ENCODE results near the gene LCN15. TPM values are rescaled to one million over a fixed set of nuclear protein-coding genes. Genes with fewer than 3 reads are reported as not detected.
"Not testable (repeated sequence)": the region's sequence is repeated elsewhere in the genome, so short reads cannot be mapped to it uniquely, and the experiment has no call there.

The LCN15 gene
- total RNA-seq, 1 donor from 2014 or later: 0.49 TPM

DNA sequence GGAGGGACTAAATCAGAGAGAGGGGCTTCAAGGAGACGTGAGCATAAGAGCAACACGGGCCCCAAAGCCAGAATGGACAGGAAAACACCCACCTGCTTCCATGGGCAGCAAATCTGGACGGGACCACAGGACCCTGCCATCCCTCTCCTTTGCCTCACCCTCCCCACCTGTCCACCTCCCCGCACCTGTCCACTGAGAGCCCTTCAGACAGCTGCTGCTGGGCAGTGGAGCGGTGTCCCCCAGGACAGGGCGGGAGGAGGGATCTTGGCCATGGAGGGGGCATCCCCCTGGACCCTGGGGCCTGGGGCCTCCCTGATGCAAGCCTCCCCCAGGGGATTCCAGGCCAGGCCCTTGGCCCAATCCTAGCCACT is 34.4 kb upstream of the LCN15 start:
- no peak overlapping the region for H3K4me3 Mint-ChIP-seq (ENCODE audit: unreplicated experiment)
- DNase-seq (ENCODE audit: low spot score): no peak
- peaks cover 9% of the 10 kb centered on the region for H3K27me3 Mint-ChIP-seq (ENCODE audit: unreplicated experiment)
- H3K27ac Mint-ChIP-seq (ENCODE audit: unreplicated experiment): no peak overlapping the region
- peaks cover 16% of the 10 kb centered on the region for H3K4me1 Mint-ChIP-seq (ENCODE audit: unreplicated experiment)
- TF ChIP-seq, protein P1, sequence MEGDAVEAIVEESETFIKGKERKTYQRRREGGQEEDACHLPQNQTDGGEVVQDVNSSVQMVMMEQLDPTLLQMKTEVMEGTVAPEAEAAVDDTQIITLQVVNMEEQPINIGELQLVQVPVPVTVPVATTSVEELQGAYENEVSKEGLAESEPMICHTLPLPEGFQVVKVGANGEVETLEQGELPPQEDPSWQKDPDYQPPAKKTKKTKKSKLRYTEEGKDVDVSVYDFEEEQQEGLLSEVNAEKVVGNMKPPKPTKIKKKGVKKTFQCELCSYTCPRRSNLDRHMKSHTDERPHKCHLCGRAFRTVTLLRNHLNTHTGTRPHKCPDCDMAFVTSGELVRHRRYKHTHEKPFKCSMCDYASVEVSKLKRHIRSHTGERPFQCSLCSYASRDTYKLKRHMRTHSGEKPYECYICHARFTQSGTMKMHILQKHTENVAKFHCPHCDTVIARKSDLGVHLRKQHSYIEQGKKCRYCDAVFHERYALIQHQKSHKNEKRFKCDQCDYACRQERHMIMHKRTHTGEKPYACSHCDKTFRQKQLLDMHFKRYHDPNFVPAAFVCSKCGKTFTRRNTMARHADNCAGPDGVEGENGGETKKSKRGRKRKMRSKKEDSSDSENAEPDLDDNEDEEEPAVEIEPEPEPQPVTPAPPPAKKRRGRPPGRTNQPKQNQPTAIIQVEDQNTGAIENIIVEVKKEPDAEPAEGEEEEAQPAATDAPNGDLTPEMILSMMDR (IDR thresholded peaks at IDR 0.05; ENCODE audit: unreplicated experiment): no peak
- H3K9me3 Mint-ChIP-seq (ENCODE audit: unreplicated experiment): no peaks in the 10 kb centered on the region
- H3K36me3 Mint-ChIP-seq (ENCODE audit: low read depth, unreplicated experiment): no peaks in the 10 kb centered on the region

GRCh38 chr9:136796775-136797347 is 32.5 kb upstream of the LCN15 start:
- H3K9me3 Mint-ChIP-seq (ENCODE audit: unreplicated experiment); DNase-seq (ENCODE audit: low spot score); H3K36me3 Mint-ChIP-seq (ENCODE audit: low read depth, unreplicated experiment); H3K4me3 Mint-ChIP-seq (ENCODE audit: unreplicated experiment); H3K27me3 Mint-ChIP-seq (ENCODE audit: unreplicated experiment): not testable (repeated sequence)
- Mint-ChIP-seq H3K27ac (ENCODE audit: unreplicated experiment) (peak overlapping the region; percentile 49), H3K4me1 (ENCODE audit: unreplicated experiment) (peaks cover 24% of the 10 kb centered on the region)

DNA sequence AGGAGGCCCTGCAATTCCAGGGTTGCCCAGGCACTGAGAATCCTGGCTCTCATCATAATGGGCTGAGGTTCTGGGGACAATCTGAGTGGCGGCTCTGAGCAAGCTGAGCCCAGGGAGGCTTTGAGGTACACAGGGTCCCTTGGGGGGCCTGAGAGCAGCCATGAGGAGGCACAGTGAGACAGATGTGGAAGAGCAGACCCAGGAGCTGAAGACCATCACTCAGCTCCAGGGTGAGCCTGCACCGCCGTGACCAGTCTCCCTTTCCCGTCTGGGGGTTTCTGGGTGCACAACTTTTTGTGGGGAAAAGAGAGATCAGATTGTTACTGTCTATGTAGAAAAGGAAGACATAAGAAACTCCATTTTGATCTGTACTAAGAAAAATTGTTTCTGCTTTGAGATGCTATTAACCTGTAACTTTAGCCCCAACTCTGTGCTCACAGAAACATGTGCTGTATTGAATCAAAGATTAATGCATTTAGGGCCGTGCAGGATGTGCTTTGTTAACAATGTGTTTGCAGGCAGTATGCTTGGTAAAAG is 32.0 kb upstream of the LCN15 start, which contains the start of gene CCDC183:
CCDC183 (plus strand) TSS at position 101 of the 537 bp plus-strand sequence; CDS start at position 161, 60 bp downstream.
- Mint-ChIP-seq H3K27ac (ENCODE audit: unreplicated experiment) (peak within 1 kb of the TSS; percentile 49), H3K27me3 (ENCODE audit: unreplicated experiment) (peaks cover 5% of the 10 kb centered on the region), H3K9me3 (ENCODE audit: unreplicated experiment) (no peaks in the 10 kb centered on the region), H3K4me3 (ENCODE audit: unreplicated experiment) (peak within 1 kb of the TSS; percentile 63), H3K36me3 (ENCODE audit: low read depth, unreplicated experiment) (peaks cover 5% of the 10 kb centered on the region), H3K4me1 (ENCODE audit: unreplicated experiment) (peaks cover 25% of the 10 kb centered on the region)
- TF ChIP-seq, protein P1 (IDR thresholded peaks at IDR 0.05; ENCODE audit: unreplicated experiment): no peak
- no peak for DNase-seq (ENCODE audit: low spot score)

GRCh38 chr9:136795000-136795348 is 30.7 kb upstream of the LCN15 start:
- no peak overlapping the region for H3K4me3 Mint-ChIP-seq (ENCODE audit: unreplicated experiment)
- peaks cover 5% of the 10 kb centered on the region for H3K36me3 Mint-ChIP-seq (ENCODE audit: low read depth, unreplicated experiment)
- peaks cover 21% of the 10 kb centered on the region for H3K4me1 Mint-ChIP-seq (ENCODE audit: unreplicated experiment)
- TF ChIP-seq, protein P1 (IDR thresholded peaks at IDR 0.05; ENCODE audit: unreplicated experiment): no peak
- H3K9me3 Mint-ChIP-seq (ENCODE audit: unreplicated experiment): no peaks in the 10 kb centered on the region
- H3K27ac Mint-ChIP-seq (ENCODE audit: unreplicated experiment): no peak overlapping the region
- no peak for DNase-seq (ENCODE audit: low spot score)
- H3K27me3 Mint-ChIP-seq (ENCODE audit: unreplicated experiment): peaks cover 3% of the 10 kb centered on the region

GRCh38 chr9:136794281-136794999 is 30.1 kb upstream of the LCN15 start:
- TF ChIP-seq, protein P1 (IDR thresholded peaks at IDR 0.05; ENCODE audit: unreplicated experiment): no peak
- H3K36me3 Mint-ChIP-seq (ENCODE audit: low read depth, unreplicated experiment): peaks cover 5% of the 10 kb centered on the region
- peaks cover 3% of the 10 kb centered on the region for H3K27me3 Mint-ChIP-seq (ENCODE audit: unreplicated experiment)
- no peaks in the 10 kb centered on the region for H3K9me3 Mint-ChIP-seq (ENCODE audit: unreplicated experiment)
- H3K27ac Mint-ChIP-seq (ENCODE audit: unreplicated experiment): no peak overlapping the region
- H3K4me3 Mint-ChIP-seq (ENCODE audit: unreplicated experiment): peak overlapping the region; percentile 11
- no peak for DNase-seq (ENCODE audit: low spot score)
- H3K4me1 Mint-ChIP-seq (ENCODE audit: unreplicated experiment): peaks cover 21% of the 10 kb centered on the region
